OCI-LY1 (cell line): ENCODE results near the gene RORB.
A peak's percentile ranks its signal among the peaks of the same experiment; 100 is the strongest.

Experiments used
- H2AFZ ChIP-seq: fragments of 200-600 bp; sonication (generic), shearing (Covaris generic); 2 replicates; pipeline ENCODE4 v1.6.0; 2014; ENCODE audit warnings: antibody characterized with exemption, mild to moderate bottlenecking, low read length
- H3F3A ChIP-seq: fragments of 200-600 bp; sonication (generic), shearing (Covaris generic); 2 replicates; pipeline ENCODE4 v1.6.0; 2014; ENCODE audit warnings: mild to moderate bottlenecking, antibody characterized with exemption, low read length, moderate library complexity; ENCODE audit not compliant: insufficient read depth
- H3K27ac ChIP-seq: fragments of 200-600 bp; sonication (generic); 2 replicates; pipeline ENCODE4 v1.5.1; 2014; ENCODE audit warnings: low read length, mixed run types, mild to moderate bottlenecking, low read depth; ENCODE audit not compliant: poor library complexity, severe bottlenecking
- H3K27me3 ChIP-seq: fragments of 200-600 bp; sonication (generic); 2 replicates; pipeline ENCODE4 v1.6.0; 2014; ENCODE audit warnings: antibody characterized with exemption, mild to moderate bottlenecking, low read length, moderate library complexity; ENCODE audit not compliant: insufficient read depth
- H3K36me3 ChIP-seq: fragments of 200-600 bp; sonication (generic); 2 replicates; pipeline ENCODE4 v1.6.1; 2014; ENCODE audit warnings: mild to moderate bottlenecking, antibody characterized with exemption, low read length, moderate library complexity, mixed read lengths; ENCODE audit not compliant: insufficient read depth
- H3K4me1 ChIP-seq: fragments of 200-600 bp; sonication (generic); 2 replicates; pipeline ENCODE4 v1.5.1; 2014; ENCODE audit warnings: mild to moderate bottlenecking, low read length, moderate library complexity; ENCODE audit not compliant: insufficient read depth, severe bottlenecking
- H3K4me2 ChIP-seq: fragments of 200-600 bp; sonication (generic), shearing (Covaris generic); 2 replicates; pipeline ENCODE4 v1.6.1; 2014; ENCODE audit warnings: low read length
- H3K4me3 ChIP-seq: fragments of 200-600 bp; sonication (generic); 2 replicates; pipeline ENCODE4 v1.5.1; 2014; ENCODE audit warnings: low read length, low read depth, mild to moderate bottlenecking, mixed read lengths; ENCODE audit not compliant: poor library complexity, severe bottlenecking
- H3K79me2 ChIP-seq: fragments of 200-600 bp; shearing (Covaris generic); 2 replicates; pipeline ENCODE4 v1.6.1; 2016; ENCODE audit warnings: mixed run types, low read length, mixed read lengths; ENCODE audit not compliant: insufficient read depth
- H3K9ac ChIP-seq: fragments of 200-600 bp; sonication (generic), shearing (Covaris generic); 2 replicates; pipeline ENCODE4 v1.6.1; 2014; ENCODE audit warnings: mild to moderate bottlenecking, low read length, mixed read lengths
- H3K9me2 ChIP-seq: fragments of 200-600 bp; sonication (generic), shearing (Covaris generic); 2 replicates; pipeline ENCODE4 v1.6.1; 2014; ENCODE audit warnings: low read depth, mild to moderate bottlenecking, low read length, mixed read lengths
- H3K9me3 ChIP-seq: fragments of 200-600 bp; shearing (Covaris generic); 2 replicates; pipeline ENCODE4 v1.6.1; 2014; ENCODE audit warnings: low read length, mixed read lengths
- H4K20me1 ChIP-seq: fragments of 200-600 bp; sonication (generic), shearing (Covaris generic); 2 replicates; pipeline ENCODE4 v1.6.0; 2016; ENCODE audit warnings: mild to moderate bottlenecking, low read length; ENCODE audit not compliant: insufficient read depth
- CTCF ChIP-seq: fragments of 200-600 bp; sonication (generic), shearing (Covaris generic); IDR thresholded peaks from 2 replicates; pipeline ENCODE4 v1.5.1; 2017; ENCODE audit warnings: mild to moderate bottlenecking, antibody characterized with exemption, low read length, moderate library complexity, mixed read lengths
- EZH2 ChIP-seq: fragments of 200-600 bp; sonication (generic), shearing (Covaris generic); IDR thresholded peaks from 2 replicates; pipeline ENCODE4 v1.8.0; 2017; ENCODE audit warnings: borderline replicate concordance, mixed run types, mild to moderate bottlenecking, antibody characterized with exemption, low read length, moderate library complexity, mixed read lengths

RORB gene

GRCh38 chr9:74696520-74696919 is 199.4 kb downstream of the RORB start:
- no peaks in the 10 kb centered on the region for H3K79me2 ChIP-seq
- no peak overlapping the region for H2AFZ ChIP-seq
- H3K36me3 ChIP-seq, result no peaks in the 10 kb centered on the region
- H3K9me2 ChIP-seq, result no peaks in the 10 kb centered on the region
- no peaks in the 10 kb centered on the region for H3K27me3 ChIP-seq
- TF ChIP-seq EZH2 (no peak), CTCF (peak; percentile 10; the same call in 1 of the 2 replicates)
- H3K9ac ChIP-seq, result no peak overlapping the region
- H3K4me1 ChIP-seq, result peaks cover 13% of the 10 kb centered on the region
- H3K4me2 ChIP-seq, result no peak overlapping the region
- H4K20me1 ChIP-seq, result no peaks in the 10 kb centered on the region
- H3K4me3 ChIP-seq, result no peak overlapping the region
- no peaks in the 10 kb centered on the region for H3K9me3 ChIP-seq
- H3F3A ChIP-seq, result no peaks in the 10 kb centered on the region
- no peak overlapping the region for H3K27ac ChIP-seq

GRCh38 chr9:74697535-74697934 is 200.4 kb downstream of the RORB start:
- H3K36me3 ChIP-seq, result no peaks in the 10 kb centered on the region
- no peaks in the 10 kb centered on the region for H3K79me2 ChIP-seq
- no peak overlapping the region for H2AFZ ChIP-seq
- no peak overlapping the region for H3K4me3 ChIP-seq
- H4K20me1 ChIP-seq, result no peaks in the 10 kb centered on the region
- no peaks in the 10 kb centered on the region for H3F3A ChIP-seq
- no peak overlapping the region for H3K4me2 ChIP-seq
- no peaks in the 10 kb centered on the region for H3K9me3 ChIP-seq
- TF ChIP-seq EZH2 (no peak), CTCF (no peak)
- H3K27ac ChIP-seq, result no peak overlapping the region
- no peaks in the 10 kb centered on the region for H3K9me2 ChIP-seq
- H3K9ac ChIP-seq, result no peak overlapping the region
- peaks cover 13% of the 10 kb centered on the region for H3K4me1 ChIP-seq
- no peaks in the 10 kb centered on the region for H3K27me3 ChIP-seq

GRCh38 chr9:74711341-74711740 is 214.2 kb downstream of the RORB start:
- Histone ChIP-seq H3K27ac (no peak overlapping the region), H4K20me1 (no peaks in the 10 kb centered on the region), H3K4me1 (no peaks in the 10 kb centered on the region), H3F3A (no peaks in the 10 kb centered on the region), H3K9me2 (no peaks in the 10 kb centered on the region), H3K27me3 (no peaks in the 10 kb centered on the region), H3K9ac (no peak overlapping the region), H2AFZ (no peak overlapping the region), H3K36me3 (no peaks in the 10 kb centered on the region), H3K9me3 (no peaks in the 10 kb centered on the region), H3K4me3 (no peak overlapping the region), H3K79me2 (no peaks in the 10 kb centered on the region), H3K4me2 (no peak overlapping the region)
- TF ChIP-seq EZH2 (no peak), CTCF (no peak)
